ENCODE data around the gene HPS4.

HPS4 gene

DNA sequence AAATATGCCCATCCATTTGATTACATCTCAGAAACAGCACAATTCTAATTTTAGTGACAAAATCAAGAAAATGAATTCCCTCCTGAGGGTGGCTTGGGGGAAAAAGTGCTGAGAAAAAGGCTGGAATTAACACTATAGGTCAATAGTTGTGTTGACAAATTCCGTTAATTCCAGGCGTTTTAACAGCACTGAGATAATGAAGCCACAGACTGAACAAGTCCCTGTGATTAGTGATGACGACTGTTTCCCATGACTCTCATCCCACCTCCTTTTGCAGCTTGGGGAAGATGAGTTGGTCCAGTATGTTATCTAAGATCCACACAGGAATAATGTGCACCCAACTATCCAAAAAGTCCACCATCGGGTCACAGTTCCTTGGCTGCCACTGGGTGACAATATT is 12.9 kb upstream of the HPS4 start:
- DNase-seq (ENCODE audit: low read depth in 2 of 2), result no peak

DNA sequence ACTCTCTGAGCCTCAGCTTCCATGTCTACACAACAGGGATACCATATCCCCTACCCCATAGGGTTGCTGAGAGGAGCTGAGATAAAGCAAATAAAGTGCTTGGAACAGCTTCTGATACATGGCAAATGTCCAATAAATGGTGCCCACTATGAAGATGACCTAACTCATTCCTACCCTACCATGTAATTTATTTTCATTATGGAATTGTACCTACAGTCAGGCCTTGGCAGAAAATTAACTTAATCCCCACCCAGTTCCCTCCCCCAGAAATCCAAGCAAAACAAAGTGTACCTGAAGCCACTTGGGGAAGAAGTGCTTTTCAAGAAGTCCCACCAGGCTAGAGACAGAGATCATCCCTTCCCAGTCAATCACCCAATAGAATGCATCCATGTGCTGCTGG is 10.9 kb upstream of the HPS4 start:
- no peak for DNase-seq (ENCODE audit: low read depth in 2 of 2)

DNA sequence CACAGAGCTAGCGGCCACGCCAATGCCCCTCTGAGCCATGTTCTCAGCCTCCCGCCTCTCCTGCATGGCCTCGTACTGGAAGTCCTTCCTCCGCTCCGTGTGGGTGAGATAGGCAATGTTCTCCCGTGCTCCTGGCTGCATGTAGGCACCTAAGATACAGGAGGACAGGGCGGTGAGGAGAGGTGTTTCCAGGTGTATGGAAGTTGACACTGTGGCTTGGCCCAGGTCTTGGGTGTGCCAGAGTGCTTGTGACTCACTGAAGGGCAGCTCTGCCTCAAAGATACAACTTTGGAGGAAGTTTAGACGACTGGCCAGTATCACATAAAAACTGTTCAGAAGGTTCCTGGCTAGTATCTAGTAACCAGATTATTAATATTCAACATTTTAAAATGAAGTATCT is 8.6 kb upstream of the HPS4 start:
- no peak for DNase-seq (ENCODE audit: low read depth in 2 of 2)

DNA sequence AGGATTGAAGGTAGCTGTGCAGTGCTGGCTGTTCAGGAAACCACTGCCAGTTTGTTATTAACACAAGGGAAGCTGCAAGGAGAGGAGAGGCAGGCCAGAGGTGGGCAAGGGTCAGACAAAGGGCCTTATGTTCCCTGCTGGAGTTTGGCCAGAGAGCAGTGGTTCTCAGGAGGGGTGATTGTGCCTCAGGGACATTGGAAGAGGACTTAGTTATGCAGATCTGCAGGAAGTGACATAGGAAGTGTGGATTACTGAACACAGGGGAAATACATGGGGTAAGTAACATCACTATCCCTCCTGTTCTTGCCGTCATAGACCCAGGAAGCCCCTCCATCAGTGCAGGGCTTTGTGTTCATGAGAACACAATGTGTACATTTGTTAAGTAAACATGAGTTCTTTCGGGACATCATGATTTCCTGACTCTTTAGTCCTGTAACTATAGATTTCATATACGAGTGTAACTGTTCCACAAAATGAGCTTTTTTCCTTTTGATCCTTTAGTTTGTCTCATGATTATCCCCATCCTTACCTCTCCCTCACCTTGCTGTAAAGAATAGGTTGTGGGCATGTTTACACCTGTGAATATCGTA is 6.0 kb upstream of the HPS4 start:
- DNase-seq (ENCODE audit: low read depth in 2 of 2), result no peak

DNA sequence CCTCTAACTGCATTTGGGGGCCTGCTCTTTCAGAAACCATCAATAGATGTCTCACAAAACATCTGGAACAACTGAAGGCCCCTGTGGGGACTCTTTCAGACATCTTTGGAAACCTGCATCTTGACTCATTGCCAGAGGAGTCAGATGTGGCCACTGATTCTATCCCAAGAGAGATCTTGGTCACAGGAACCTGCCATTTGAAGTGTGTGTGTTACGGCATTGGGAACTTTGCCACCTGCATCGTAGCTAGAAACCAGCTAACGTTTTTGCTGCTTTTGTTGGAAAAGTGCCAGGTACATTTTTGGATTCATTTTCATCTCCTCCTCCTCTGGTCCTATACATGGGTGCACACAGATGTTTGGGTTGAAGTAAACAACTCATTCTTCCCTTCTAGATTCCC is 4.4 kb upstream of the HPS4 start:
- DNase-seq (ENCODE audit: low read depth in 2 of 2), result no peak

DNA sequence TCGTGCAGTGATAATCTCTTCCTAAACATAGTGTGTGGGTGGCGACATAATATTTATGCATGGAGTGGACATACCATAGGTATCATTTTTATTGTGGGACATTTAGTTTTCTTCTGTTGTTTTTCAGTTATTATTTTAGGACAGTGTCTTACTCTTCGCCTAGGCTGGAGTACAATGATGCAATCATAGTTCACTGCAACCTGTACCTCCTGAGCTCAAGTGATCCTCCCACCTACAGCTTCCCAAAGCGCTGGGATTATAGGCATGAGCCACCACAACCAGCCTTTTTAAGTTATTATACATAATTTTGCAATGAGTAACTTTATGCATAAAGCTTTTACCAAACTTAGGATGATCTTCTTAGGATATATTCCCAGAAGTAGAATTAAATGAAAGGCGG is 2.8 kb upstream of the HPS4 start:
- no peak for DNase-seq (ENCODE audit: low read depth in 2 of 2)

DNA sequence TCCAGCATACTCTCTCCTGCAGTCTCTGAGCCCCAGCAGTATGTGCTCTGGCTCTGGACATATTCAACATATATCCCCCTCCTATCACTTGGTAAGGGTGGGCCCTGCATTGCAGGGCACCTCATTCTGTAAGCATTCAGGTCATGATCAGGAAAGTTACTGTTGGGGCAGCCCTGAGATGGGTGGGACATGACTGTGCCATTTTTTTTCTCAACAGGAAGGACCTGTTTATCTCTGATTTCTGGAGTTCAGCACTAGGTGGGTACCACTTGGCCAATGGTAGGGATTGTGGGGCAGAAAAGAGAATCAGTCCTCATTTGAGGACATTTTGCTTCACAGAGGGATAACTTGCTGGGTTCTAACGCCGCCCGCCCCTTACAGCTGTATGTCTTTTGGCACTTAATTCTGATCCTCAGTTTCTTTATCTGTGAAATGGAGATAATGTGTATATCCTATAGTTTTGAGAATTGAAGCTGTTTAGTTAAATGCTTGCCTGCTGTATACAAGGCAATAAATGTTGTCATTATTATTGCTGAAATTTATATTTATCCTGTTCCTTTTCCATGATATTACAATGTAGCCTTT is 2.3 kb upstream of the HPS4 start:
- DNase-seq (ENCODE audit: low read depth in 2 of 2), result no peak

DNA sequence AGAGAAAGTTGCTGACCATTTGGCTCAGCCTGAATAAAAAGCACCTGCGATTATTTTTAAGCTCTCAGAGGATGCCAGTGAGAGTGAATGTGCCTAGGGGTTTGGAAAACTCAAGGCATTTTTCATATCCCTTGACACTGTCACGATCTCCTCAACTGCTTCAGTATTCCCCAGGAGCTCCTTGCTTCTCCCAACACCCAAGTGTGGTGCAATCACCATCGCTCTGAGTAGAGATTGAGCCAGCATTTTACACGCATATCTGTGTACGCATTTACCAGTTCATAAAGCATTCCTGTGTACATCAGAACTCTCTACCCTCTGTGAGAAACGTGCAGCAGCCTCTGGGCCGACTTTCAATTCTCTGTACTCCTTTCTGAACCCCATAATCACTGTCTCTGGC is 1.4 kb upstream of the HPS4 start:
- no peak for DNase-seq (ENCODE audit: low read depth in 2 of 2)

DNA sequence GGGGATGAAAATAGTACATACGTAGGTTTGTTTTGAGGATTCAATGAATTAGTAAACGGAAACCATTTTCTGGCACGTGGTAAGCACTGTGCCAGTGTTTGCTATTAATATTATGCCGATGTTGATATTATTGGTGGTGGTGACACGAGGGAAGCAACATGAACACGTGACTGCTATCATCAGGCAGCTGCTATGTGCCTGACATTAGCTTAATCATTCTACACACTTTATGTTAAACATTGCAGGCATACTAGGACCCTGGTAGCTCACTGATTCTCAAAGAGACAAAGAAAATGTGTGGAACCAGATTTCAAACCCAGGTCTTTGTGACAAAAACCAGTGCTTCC is 750 bp upstream of the HPS4 start:
- no peak for DNase-seq (ENCODE audit: low read depth in 2 of 2)

DNA sequence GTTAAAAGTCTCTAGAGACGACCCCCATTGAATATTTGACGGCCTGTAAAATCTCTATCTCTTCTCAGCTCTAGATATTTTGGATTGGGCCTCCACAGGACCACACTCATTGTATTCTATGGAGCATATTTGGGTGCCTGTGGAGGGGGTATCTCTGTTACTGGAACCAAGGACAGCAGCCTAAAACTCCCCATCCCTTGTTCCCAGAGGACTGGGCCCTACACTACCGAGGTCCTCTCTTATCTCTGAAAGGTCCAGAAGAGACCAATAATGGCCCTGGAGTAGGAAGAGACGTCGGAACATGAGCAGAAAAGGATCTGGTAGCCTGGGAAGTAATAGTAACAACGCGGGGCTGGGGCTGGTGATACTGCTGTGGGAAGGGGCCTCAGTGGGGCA is 542 bp downstream of the HPS4 start:
- DNase-seq (ENCODE audit: low read depth in 2 of 2), result no peak

DNA sequence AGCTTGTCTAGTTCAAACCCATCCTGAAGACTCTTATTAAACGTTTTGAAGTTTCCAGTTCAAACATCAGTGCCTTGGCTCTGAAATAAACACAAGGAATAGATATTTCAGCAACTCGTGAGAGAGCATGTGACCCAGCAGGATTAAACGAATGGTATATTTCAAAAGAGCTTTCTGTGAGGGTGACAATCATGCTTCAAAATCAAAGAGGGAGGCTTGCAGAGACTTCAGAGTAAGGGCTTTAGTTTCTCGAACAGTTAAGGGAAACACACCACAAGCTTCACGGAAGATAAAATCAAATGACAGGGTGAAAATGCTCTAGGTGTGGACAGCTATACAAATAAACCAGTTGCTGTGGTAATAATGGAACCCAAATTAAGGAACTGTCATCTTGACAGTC is 1.4 kb downstream of the HPS4 start:
- no peak for DNase-seq (ENCODE audit: low read depth in 2 of 2)

DNA sequence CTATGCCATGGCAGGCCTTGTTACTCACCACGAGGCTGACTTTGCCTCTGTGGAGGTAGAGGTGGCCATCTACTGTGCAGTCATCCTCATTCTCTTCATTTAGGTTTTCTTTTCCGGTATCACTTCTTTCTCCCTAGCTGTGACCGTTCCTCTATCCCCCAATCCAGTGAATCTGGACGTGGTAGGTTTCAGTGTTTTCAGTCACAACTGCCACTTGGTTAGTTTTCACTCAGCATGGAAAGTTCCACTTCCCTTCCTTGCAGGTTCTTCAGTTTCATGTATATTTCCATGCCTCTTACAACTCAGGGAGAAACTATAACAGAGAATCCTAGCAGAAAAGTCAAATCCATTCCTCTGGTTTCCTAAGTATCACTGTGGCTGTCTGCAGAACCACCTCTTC is 1.9 kb downstream of the HPS4 start:
- no peak for DNase-seq (ENCODE audit: low read depth in 2 of 2)

DNA sequence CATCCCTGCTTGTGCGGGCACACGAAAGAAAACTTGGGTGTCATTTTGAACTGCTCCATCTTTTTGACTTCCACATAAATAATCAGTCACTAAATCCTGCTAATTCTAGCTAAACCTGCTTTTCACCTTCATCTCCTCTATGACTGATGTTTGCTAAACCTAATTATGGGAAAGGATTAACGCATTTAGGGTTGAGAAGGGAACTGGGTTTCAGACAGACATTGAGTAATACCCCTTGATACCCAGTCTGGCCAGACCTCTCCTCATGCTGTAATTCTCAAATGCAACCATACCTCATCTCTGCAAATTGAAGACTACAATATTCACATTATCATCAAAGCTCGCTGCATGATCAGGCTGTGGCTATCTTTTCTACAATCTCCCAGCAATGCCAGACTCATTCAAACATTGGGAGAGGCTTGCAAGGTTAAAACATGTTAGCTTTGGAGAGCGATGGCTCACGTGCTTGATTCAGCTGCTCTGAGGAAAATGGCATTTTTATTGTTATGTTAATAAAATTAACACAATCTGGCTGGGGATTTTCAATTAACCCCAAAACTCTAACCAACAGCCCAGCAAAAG is 2.4 kb downstream of the HPS4 start:
- DNase-seq (ENCODE audit: low read depth in 2 of 2), result no peak

DNA sequence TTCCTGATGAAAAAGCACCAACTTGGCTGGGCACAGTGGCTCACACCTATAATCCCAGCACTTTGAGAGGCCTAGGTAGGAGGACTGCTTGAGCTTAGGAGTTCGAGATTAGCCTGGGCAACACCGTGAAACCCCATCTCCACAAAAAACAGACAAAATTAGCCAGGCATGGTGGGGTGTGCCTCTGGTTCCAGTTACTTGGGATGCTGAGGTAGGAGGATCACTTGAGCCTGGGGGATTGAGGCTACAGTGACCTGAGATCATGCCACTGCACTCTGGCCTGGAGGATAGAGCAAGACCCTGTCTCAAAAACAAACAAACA is 3.0 kb downstream of the HPS4 start:
- no peak for DNase-seq (ENCODE audit: low read depth in 2 of 2)

DNA sequence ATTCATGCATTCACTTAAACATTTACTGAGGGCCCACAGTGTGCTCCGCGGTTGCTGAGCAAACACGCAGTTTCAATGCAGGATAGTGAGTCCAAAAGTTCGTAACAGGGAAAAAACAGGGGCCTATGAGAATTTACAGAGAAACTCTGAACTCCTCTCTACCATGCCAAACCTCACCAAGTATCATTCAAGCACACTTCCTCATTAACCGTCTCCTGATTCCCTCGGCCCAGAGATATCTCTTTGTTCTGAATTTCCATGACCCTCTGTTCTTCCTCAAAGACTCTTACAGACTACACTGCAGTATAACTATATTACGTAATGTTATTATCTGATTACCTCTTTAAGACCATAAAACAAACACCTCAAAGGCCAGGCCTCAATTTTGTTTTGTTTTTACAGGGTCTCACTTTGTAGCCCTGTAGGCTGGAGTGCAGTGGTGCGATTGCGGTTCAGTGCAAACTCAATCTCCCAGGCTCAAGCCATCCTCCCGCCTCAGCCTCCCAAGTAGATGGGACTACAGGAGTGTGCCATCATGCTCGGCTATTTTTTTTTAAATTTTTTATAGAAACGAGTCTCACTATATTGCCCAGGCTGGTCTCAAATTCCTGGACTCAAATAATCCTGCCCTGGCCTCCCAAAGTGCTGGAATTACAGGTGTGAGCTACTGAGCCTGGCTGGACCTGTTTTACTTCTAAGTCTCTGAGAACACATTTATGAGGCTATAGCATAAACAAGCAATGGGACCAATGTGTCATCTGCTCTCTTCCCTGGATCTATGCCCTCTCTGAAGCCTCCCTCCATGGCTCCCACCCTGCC is 3.6 kb downstream of the HPS4 start:
- DNase-seq (ENCODE audit: low read depth in 2 of 2), result no peak

DNA sequence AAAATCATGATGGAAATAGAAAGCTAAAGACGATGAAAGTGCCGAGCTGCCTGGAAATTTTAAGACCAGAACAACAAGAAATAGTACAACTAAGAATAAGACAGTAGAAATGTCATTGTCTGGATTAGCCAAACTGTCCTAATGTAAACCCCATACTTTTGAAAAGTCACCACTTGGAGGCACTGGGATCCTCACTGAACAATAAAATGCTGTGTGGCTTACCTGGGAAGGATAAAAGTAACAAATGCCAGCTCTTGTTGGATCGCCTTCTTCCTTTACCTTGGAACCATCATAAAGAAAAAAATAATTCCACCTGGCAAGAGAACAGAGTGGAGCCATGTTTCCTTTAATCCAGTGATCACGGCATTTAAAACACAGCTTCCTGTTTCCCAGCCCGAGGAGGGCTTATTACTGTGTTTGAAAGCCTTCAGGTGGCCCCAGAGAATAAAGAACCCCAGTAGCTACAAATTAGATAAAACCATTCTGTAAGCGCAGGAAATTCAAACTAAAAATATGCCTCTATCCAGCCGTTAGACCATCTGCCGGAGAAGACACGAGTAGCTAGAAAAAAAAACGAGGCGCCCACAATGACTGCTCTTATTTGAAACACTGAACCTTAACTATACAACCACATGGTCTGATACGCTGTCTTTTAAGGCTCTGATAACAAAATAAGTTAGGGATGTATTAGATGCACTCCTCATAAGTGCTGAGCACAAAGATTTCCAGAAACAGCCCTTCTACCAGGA is 4.4 kb downstream of the HPS4 start:
- DNase-seq (ENCODE audit: low read depth in 2 of 2), result no peak

DNA sequence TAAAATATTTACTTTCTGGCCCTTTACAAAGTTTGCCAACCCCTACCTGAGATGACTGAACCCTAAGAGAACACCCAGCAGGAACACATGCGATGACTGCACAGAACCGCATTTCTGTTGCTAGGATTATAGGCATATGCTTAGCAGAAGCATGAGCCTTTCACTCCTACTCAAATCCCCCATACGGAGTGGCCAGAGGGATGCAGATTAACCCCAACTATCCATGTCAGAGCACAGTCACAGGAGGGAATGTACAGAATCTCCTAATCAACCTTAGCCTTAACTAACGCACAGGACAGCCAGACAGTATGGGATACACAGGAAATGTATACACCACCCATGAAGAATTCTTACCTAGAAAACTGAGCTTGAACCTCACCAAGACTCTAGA is 6.2 kb downstream of the HPS4 start:
- DNase-seq (ENCODE audit: low read depth in 2 of 2), result no peak

DNA sequence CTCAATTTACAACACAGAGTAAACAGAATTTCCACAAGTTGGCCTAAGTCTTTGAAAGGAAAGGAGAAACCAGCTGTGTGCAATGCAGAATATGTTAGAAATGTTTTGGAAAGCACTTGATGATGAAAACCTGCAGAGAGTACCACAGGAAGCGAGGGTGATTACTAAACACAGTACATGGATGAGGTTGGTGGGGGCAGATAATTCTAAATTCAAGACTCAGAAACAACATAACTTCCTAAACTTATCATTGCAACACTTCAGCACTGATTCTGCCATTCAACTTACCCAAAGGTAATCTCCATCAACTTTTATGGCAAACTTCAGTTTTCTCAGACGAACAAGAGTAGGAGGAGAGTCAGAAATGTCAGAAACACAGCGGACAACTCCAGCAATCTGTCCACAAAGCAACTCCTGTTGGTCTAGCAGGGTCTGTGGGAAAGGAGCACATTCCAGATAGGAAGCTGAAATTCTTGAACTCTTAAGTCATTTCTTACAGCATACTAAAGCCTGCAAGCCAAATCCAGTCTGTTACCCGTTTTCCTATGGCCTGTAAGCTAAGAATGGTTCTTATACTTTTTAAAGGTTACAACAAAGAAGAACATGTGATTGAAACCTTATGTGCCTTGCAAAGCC is 6.8 kb downstream of the HPS4 start:
- no peak for DNase-seq (ENCODE audit: low read depth in 2 of 2)

DNA sequence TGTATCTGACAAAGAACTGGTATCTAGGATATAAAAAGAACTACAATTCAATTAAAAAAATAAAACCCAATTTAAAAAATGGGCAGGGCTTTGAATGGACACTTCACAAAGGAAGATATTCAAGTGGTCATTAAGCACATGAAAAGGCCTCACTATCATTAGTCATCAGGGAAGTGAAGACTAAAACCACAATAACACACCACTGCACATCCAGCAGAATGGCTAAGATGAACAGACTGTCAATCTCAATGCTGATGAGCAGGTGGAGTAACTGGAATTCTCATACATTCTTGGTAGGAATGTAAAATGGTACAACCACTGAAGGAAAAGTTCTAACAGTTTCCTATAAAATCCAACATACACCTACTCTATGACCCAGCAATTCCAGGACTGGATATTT is 8.9 kb downstream of the HPS4 start:
- no peak for DNase-seq (ENCODE audit: low read depth in 2 of 2)

DNA sequence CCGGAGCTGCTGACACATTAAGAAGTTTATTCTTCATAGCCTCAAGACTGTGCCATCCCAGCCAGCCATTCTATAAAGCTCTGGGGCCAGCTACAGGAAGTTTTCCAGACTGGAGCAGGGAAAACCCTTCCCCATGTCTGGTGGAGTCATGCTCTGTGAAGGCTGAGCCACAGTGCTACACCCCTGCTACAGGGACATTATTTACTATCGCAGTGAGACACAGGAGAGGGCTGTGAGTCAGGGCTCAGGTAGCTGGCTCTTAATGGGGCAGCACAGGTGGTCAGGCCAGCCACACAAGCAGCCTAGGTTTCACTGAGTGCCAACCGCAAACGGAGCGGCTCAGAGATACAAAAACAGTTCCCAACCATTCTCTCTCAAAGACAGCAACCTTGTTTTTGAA is 12.1 kb downstream of the HPS4 start:
- DNase-seq (ENCODE audit: low read depth in 2 of 2), result no peak

DNA sequence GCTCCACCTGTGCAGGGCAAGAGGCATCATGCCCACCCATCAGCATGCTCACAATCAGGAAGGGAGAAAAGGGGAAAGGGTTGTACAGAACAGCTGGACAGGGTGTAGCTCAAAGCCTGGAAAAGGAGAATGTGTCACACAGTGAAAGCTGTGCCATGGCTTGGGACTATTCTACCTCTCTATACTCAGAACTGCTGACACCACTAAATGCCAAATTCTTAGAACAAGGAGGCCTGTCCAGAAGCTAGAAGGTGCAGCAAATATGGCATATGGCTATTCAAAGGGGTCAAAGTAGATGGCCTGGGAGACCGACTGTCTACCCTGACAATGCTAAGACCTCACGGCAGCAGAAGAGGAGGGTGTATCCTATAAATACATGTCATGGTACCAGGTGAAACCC is 12.8 kb downstream of the HPS4 start:
- DNase-seq (ENCODE audit: low read depth in 2 of 2), result no peak

DNA sequence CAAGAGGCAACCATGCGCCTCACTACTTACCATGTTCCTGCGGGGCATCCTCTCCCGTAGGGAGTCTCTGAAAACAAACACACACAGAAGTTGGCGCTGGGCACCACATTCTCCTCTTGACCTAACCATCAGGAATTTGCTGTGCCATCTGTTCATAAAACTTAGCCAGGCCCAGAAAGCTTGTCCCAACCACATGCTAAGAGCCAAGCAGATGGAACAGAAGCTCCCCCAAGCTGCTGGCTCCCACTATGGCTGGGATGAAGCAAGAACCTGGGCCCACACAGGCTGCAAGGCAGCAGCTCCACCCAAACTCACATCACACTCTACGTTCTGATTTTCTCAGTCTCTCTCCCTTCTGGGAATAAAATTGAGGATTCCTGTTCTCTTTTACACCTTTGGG is 17.4 kb downstream of the HPS4 start:
- DNase-seq (ENCODE audit: low read depth in 2 of 2), result no peak

Data from stimulated activated CD4-positive, alpha-beta T cell treated with anti-CD3 and anti-CD28 coated beads, Interleukin-12 subunit alpha, Interleukin-12 subunit beta, amount 100 ng/mL, for 24 hours (primary cell).